GM12878 (cell line): ENCODE data around the gene NOL3. TPM values are rescaled to one million over a fixed set of nuclear protein-coding genes. Genes with fewer than 3 reads are reported as not detected.
A peak's percentile ranks its signal among the peaks of the same experiment; 100 is the strongest.

Experiments
- BMI1 ChIP-seq: fragments of 450-650 bp; IDR thresholded peaks from 2 replicates; pipeline ENCODE4 v1.6.1; 2016; ENCODE audit warnings: mild to moderate bottlenecking, moderate library complexity, borderline replicate concordance
- CBX5 ChIP-seq: sonication (generic); IDR thresholded peaks from 2 replicates; pipeline ENCODE4 v1.6.1; 2016; ENCODE audit warnings: low read depth, moderate library complexity, mild to moderate bottlenecking, inconsistent platforms
- CHD1 ChIP-seq: IDR thresholded peaks from 2 replicates; pipeline ENCODE4 v1.6.1; 2012; ENCODE audit warnings: low read depth, low read length, improper control_type of control experiment
- ETV6 ChIP-seq, 2 experiments: fragments of 450-650 bp in 1 of 2; IDR thresholded peaks in 1 of 2; conservative IDR thresholded peaks in 1 of 2; 2 replicates each; pipeline ENCODE4 v1.6.1; 2014; ENCODE audit warnings: antibody characterized with exemption in 1 of 2, borderline replicate concordance in 1 of 2, low read depth in 1 of 2, mild to moderate bottlenecking in 1 of 2, moderate library complexity in 1 of 2
- EZH2 ChIP-seq: IDR thresholded peaks from 2 replicates; pipeline ENCODE4 v1.6.1; 2012; ENCODE audit warnings: low read depth, mild to moderate bottlenecking, control low read depth, inconsistent platforms, low read length, borderline replicate concordance; ENCODE audit not compliant: control insufficient read depth
- FOS ChIP-seq: IDR thresholded peaks from 3 replicates; pipeline ENCODE4 v1.6.1; 2011; ENCODE audit warnings: borderline replicate concordance; ENCODE audit not compliant: insufficient read length; ENCODE audit errors: extremely low read depth
- IKZF1 ChIP-seq: fragments of 450-650 bp; conservative IDR thresholded peaks from 2 replicates; pipeline ENCODE4 v1.6.1; 2017; ENCODE audit warnings: antibody characterized with exemption, mild to moderate bottlenecking
- JUNB ChIP-seq: IDR thresholded peaks from 2 replicates; pipeline ENCODE4 v1.6.1; 2016; ENCODE audit warnings: antibody characterized with exemption, mild to moderate bottlenecking
- KAT2A ChIP-seq: conservative IDR thresholded peaks from 2 replicates; pipeline ENCODE4 v1.6.1; 2011; ENCODE audit warnings: low read depth, low read length; ENCODE audit not compliant: control insufficient read depth
- NBN ChIP-seq: fragments of 450-650 bp; IDR thresholded peaks from 2 replicates; pipeline ENCODE4 v1.6.1; 2016
- NFXL1 ChIP-seq: fragments of 450-650 bp; IDR thresholded peaks from 2 replicates; pipeline ENCODE4 v1.6.1; 2017; ENCODE audit warnings: antibody characterized with exemption, mild to moderate bottlenecking, borderline replicate concordance
- NFYB ChIP-seq: IDR thresholded peaks from 2 replicates; pipeline ENCODE4 v1.6.1; 2011; ENCODE audit warnings: low read depth, mild to moderate bottlenecking, low read length, improper control_type of control experiment, moderate library complexity; ENCODE audit not compliant: insufficient read depth
- POLR2AphosphoS5 ChIP-seq: IDR thresholded peaks from 2 replicates; pipeline ENCODE4 v1.6.1; 2011; ENCODE audit warnings: mild to moderate bottlenecking, low read length, inconsistent platforms
- RAD21 ChIP-seq: IDR thresholded peaks from 2 replicates; pipeline ENCODE4 v1.6.1; 2011; ENCODE audit warnings: mild to moderate bottlenecking, low read depth, low read length, moderate library complexity; ENCODE audit not compliant: insufficient read depth
- SMAD1 ChIP-seq: fragments of 450-650 bp; IDR thresholded peaks from 2 replicates; pipeline ENCODE4 v1.6.1; 2018; ENCODE audit warnings: mild to moderate bottlenecking, low read depth; ENCODE audit not compliant: partially characterized antibody
- SPI1 ChIP-seq: IDR thresholded peaks from 2 replicates; pipeline ENCODE4 v1.6.1; 2011; ENCODE audit warnings: low read depth, mild to moderate bottlenecking, low read length, moderate library complexity, borderline replicate concordance; ENCODE audit not compliant: insufficient read depth
- TARDBP ChIP-seq: IDR thresholded peaks from 2 replicates; pipeline ENCODE4 v1.6.1; 2016; ENCODE audit warnings: borderline replicate concordance
- ZNF24 ChIP-seq: fragments of 450-650 bp; IDR thresholded peaks from 2 replicates; pipeline ENCODE4 v1.6.1; 2017; ENCODE audit warnings: antibody characterized with exemption, mild to moderate bottlenecking
- polyA plus RNA-seq, 11 experiments: library from polyadenylated mRNA; depleted of rRNA in 4 of 11; unstranded in 6 of 11; stranded (reverse) in 5 of 11; fragments of >200 nt; fragmentation: Nextera tagmentation in 4 of 11; fragmentation: Illumina TruSeq in 1 of 11; extraction: Ambion mirVana in 4 of 11; extraction: Trizol in 1 of 11; gene quantifications; 1 replicate in 1 of 11; 2 replicates in 10 of 11; pipeline versions ENCODE4 v1.2.1 to v1.2.3, GENCODE V29; 2011 to 2016; ENCODE audit warnings: inconsistent platforms in 2 of 11, missing spikeins in 2 of 11, low read depth in 1 of 11
- total RNA-seq, 4 experiments: library from RNA; depleted of rRNA in 3 of 4; stranded (reverse); fragments of >200 nt in 3 of 4; fragmentation: Illumina TruSeq in 1 of 4; extraction: Trizol in 1 of 4; gene quantifications; 2 replicates each; pipeline versions ENCODE4 v1.2.1 to v1.2.3, GENCODE V29; 2013 to 2021
- TF ChIP-seq, protein P1 (sequence below): fragments of 450-650 bp; IDR thresholded peaks from 2 replicates; pipeline ENCODE4 v1.6.1; 2017; ENCODE audit warnings: antibody characterized with exemption, mild to moderate bottlenecking, moderate library complexity
- TF ChIP-seq, protein P2 (sequence below): IDR thresholded peaks from 2 replicates; pipeline ENCODE4 v1.6.1; 2012; ENCODE audit warnings: low read depth, low read length, improper control_type of control experiment
- TF ChIP-seq, protein P3 (sequence below): fragments of 450-650 bp; IDR thresholded peaks from 2 replicates; pipeline ENCODE4 v1.6.1; 2016; ENCODE audit warnings: mild to moderate bottlenecking, moderate library complexity, borderline replicate concordance
- TF ChIP-seq, protein P4 (sequence below): IDR thresholded peaks from 2 replicates; pipeline ENCODE4 v1.6.1; 2011; ENCODE audit warnings: borderline replicate concordance, low read depth, mild to moderate bottlenecking, moderate library complexity, mixed read lengths, low read length; ENCODE audit not compliant: insufficient read depth; ENCODE audit errors: extremely low read length

Gene NOL3
- total and polyA plus RNA-seq, 10 of the 15 experiments (the other 5 are each of a cell fraction or from before 2014, with no cell fraction given): 0.31 to 18.4 (median 2.7) TPM

DNA sequence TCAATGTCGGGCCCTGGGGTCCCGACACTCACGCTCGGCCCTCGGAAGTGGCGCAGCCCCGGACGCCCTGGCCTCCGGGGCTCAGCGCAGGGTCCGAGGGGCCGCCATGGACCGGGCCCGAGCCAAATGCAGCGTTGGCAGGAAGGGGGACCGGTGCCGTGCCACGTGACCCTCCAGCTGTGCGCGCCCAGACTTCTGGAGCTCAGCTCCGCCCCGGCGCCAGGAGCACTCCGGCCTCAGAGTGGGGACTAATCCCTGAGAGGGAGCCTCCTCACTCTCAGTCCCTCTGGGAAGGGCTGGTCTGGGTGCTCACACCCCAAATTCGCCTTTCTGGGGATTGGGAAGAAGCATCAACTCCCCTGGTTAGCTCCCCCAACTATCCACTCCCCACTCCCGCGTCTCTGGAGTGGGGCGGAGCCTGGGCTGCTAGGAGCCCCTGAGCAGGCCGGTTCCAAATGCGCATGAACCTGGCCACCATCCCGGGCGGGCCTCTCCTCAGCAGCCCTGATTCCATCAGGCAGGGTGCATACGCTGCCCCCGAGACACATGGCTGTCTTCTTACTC is 19.4 kb upstream of the NOL3 start, which contains the start of gene B3GNT9 (continued):
- TF ChIP-seq, protein P1, sequence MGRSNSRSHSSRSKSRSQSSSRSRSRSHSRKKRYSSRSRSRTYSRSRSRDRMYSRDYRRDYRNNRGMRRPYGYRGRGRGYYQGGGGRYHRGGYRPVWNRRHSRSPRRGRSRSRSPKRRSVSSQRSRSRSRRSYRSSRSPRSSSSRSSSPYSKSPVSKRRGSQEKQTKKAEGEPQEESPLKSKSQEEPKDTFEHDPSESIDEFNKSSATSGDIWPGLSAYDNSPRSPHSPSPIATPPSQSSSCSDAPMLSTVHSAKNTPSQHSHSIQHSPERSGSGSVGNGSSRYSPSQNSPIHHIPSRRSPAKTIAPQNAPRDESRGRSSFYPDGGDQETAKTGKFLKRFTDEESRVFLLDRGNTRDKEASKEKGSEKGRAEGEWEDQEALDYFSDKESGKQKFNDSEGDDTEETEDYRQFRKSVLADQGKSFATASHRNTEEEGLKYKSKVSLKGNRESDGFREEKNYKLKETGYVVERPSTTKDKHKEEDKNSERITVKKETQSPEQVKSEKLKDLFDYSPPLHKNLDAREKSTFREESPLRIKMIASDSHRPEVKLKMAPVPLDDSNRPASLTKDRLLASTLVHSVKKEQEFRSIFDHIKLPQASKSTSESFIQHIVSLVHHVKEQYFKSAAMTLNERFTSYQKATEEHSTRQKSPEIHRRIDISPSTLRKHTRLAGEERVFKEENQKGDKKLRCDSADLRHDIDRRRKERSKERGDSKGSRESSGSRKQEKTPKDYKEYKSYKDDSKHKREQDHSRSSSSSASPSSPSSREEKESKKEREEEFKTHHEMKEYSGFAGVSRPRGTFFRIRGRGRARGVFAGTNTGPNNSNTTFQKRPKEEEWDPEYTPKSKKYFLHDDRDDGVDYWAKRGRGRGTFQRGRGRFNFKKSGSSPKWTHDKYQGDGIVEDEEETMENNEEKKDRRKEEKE: no peak
- TF ChIP-seq NFYB (no peak), BMI1 (no peak), KAT2A (no peak), CBX5 (no peak), TARDBP (no peak), EZH2 (no peak), JUNB (no peak), SPI1 (no peak), NBN (no peak), RAD21 (no peak), SMAD1 (no peak), ETV6 (conservative IDR thresholded peaks at IDR 0.05 in 1 of 2, IDR thresholded peaks at IDR 0.05 in 1 of 2; ENCODE audit: borderline replicate concordance in 1 of 2, low read depth in 1 of 2) (no peak), FOS (no peak), IKZF1 (no peak), ZNF24 (no peak), NFXL1 (no peak), CHD1 (no peak), POLR2AphosphoS5 (0 out of 2 replicates have a peak, but pooled peaks have one; percentile 16)
- TF ChIP-seq, protein P2, sequence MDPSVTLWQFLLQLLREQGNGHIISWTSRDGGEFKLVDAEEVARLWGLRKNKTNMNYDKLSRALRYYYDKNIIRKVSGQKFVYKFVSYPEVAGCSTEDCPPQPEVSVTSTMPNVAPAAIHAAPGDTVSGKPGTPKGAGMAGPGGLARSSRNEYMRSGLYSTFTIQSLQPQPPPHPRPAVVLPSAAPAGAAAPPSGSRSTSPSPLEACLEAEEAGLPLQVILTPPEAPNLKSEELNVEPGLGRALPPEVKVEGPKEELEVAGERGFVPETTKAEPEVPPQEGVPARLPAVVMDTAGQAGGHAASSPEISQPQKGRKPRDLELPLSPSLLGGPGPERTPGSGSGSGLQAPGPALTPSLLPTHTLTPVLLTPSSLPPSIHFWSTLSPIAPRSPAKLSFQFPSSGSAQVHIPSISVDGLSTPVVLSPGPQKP: no peak
- TF ChIP-seq, protein P3, sequence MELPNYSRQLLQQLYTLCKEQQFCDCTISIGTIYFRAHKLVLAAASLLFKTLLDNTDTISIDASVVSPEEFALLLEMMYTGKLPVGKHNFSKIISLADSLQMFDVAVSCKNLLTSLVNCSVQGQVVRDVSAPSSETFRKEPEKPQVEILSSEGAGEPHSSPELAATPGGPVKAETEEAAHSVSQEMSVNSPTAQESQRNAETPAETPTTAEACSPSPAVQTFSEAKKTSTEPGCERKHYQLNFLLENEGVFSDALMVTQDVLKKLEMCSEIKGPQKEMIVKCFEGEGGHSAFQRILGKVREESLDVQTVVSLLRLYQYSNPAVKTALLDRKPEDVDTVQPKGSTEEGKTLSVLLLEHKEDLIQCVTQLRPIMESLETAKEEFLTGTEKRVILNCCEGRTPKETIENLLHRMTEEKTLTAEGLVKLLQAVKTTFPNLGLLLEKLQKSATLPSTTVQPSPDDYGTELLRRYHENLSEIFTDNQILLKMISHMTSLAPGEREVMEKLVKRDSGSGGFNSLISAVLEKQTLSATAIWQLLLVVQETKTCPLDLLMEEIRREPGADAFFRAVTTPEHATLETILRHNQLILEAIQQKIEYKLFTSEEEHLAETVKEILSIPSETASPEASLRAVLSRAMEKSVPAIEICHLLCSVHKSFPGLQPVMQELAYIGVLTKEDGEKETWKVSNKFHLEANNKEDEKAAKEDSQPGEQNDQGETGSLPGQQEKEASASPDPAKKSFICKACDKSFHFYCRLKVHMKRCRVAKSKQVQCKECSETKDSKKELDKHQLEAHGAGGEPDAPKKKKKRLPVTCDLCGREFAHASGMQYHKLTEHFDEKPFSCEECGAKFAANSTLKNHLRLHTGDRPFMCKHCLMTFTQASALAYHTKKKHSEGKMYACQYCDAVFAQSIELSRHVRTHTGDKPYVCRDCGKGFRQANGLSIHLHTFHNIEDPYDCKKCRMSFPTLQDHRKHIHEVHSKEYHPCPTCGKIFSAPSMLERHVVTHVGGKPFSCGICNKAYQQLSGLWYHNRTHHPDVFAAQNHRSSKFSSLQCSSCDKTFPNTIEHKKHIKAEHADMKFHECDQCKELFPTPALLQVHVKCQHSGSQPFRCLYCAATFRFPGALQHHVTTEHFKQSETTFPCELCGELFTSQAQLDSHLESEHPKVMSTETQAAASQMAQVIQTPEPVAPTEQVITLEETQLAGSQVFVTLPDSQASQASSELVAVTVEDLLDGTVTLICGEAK: no peak
- TF ChIP-seq, protein P4, sequence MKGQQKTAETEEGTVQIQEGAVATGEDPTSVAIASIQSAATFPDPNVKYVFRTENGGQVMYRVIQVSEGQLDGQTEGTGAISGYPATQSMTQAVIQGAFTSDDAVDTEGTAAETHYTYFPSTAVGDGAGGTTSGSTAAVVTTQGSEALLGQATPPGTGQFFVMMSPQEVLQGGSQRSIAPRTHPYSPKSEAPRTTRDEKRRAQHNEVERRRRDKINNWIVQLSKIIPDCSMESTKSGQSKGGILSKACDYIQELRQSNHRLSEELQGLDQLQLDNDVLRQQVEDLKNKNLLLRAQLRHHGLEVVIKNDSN: peak; percentile 93
